GM18867 (cell line): ENCODE data around the gene PARVB.
"Not testable (repeated sequence)": the region's sequence is repeated elsewhere in the genome, so short reads cannot be mapped to it uniquely, and the experiment has no call there.

Source experiments
- ATAC-seq: cut with Tn5 transposase; IDR thresholded peaks from one replicate; pipeline ENCODE4 v1.9.1; 2021; ENCODE audit warnings: mild to moderate bottlenecking, moderate library complexity; ENCODE audit not compliant: unreplicated experiment

PARVB gene

GRCh38 chr22:43996170-43996980 is 27.7 kb upstream of the PARVB start:
- ATAC-seq = no peak

GRCh38 chr22:43996981-43997265 is 27.2 kb upstream of the PARVB start:
- no peak for ATAC-seq

GRCh38 chr22:43998679-43999264 is 25.3 kb upstream of the PARVB start:
- no peak for ATAC-seq

GRCh38 chr22:43999378-43999777 is 24.7 kb upstream of the PARVB start:
- ATAC-seq = no peak

- ATAC-seq = no peak
Observed at GRCh38 chr22:44000123-44000522, 24.0 kb upstream of the PARVB start.

- no peak for ATAC-seq
Observed at GRCh38 chr22:44001521-44001920, 22.6 kb upstream of the PARVB start.

- ATAC-seq = no peak
Observed at GRCh38 chr22:44002324-44002723, 21.8 kb upstream of the PARVB start.

GRCh38 chr22:44002997-44003396 is 21.1 kb upstream of the PARVB start:
- ATAC-seq = no peak

GRCh38 chr22:44003405-44004103 is 20.5 kb upstream of the PARVB start:
- ATAC-seq = no peak

GRCh38 chr22:44004104-44004460 is 20.0 kb upstream of the PARVB start:
- no peak for ATAC-seq

- ATAC-seq = no peak
Observed at GRCh38 chr22:44005524-44005923, 18.6 kb upstream of the PARVB start.

GRCh38 chr22:44012162-44012561 is 11.9 kb upstream of the PARVB start:
- no peak for ATAC-seq

- no peak for ATAC-seq
Observed at GRCh38 chr22:44012591-44012990, 11.5 kb upstream of the PARVB start.

GRCh38 chr22:44014241-44014640 is 9.9 kb upstream of the PARVB start:
- no peak for ATAC-seq

- ATAC-seq = not testable (repeated sequence)
Observed at GRCh38 chr22:44016586-44016985, 7.5 kb upstream of the PARVB start.

GRCh38 chr22:44018594-44018993 is 5.5 kb upstream of the PARVB start:
- ATAC-seq = no peak

GRCh38 chr22:44019416-44019815 is 4.7 kb upstream of the PARVB start:
- ATAC-seq = no peak

- no peak for ATAC-seq
Observed at GRCh38 chr22:44019846-44020245, 4.3 kb upstream of the PARVB start.

- ATAC-seq = no peak
Observed at GRCh38 chr22:44020981-44021380, 3.1 kb upstream of the PARVB start.

- no peak for ATAC-seq
Observed at GRCh38 chr22:44023404-44024287, 456 bp upstream of the PARVB start.
